Neural crest cell (in vitro differentiated cells): ENCODE data around the gene OR6M1. TPM values are rescaled to one million over a fixed set of nuclear protein-coding genes. Genes with fewer than 3 reads are reported as not detected.

Experiments
- DNase-seq: peaks from one replicate; pipeline ENCODE4 v3.0.0; 2021; ENCODE audit warnings: low read depth, mixed read lengths, low spot score
- H3K27ac Mint-ChIP-seq: one replicate; pipeline ENCODE4 v1.8.0; 2021; ENCODE audit warnings: mild to moderate bottlenecking, mixed read lengths; ENCODE audit not compliant: unreplicated experiment
- H3K27me3 Mint-ChIP-seq: 2 replicates; pipeline ENCODE4 v1.8.0; 2021; ENCODE audit warnings: low read depth, mild to moderate bottlenecking, mixed read lengths
- H3K36me3 Mint-ChIP-seq: 2 replicates; pipeline ENCODE4 v1.8.0; 2021; ENCODE audit warnings: low read depth, mild to moderate bottlenecking, mixed read lengths
- H3K4me1 Mint-ChIP-seq: 2 replicates; pipeline ENCODE4 v1.8.0; 2021; ENCODE audit warnings: mixed read lengths
- H3K4me3 Mint-ChIP-seq: one replicate; pipeline ENCODE4 v1.8.0; 2021; ENCODE audit warnings: mild to moderate bottlenecking, mixed read lengths
- H3K9me3 Mint-ChIP-seq: 2 replicates; pipeline ENCODE4 v1.8.0; 2021; ENCODE audit warnings: mixed read lengths
- total RNA-seq: library from RNA; stranded (reverse); gene quantifications from 2 replicates; pipeline ENCODE4 v1.2.1, GENCODE V29; 2021
- TF ChIP-seq, protein P1 (sequence below): fragments of 200-600 bp; sonication (generic); conservative IDR thresholded peaks from 2 replicates; pipeline ENCODE4 v1.5.0; 2021; ENCODE audit warnings: antibody characterized with exemption, mild to moderate bottlenecking

OR6M1 gene
- total RNA-seq, 1 donor from 2014 or later, result not detected

DNA sequence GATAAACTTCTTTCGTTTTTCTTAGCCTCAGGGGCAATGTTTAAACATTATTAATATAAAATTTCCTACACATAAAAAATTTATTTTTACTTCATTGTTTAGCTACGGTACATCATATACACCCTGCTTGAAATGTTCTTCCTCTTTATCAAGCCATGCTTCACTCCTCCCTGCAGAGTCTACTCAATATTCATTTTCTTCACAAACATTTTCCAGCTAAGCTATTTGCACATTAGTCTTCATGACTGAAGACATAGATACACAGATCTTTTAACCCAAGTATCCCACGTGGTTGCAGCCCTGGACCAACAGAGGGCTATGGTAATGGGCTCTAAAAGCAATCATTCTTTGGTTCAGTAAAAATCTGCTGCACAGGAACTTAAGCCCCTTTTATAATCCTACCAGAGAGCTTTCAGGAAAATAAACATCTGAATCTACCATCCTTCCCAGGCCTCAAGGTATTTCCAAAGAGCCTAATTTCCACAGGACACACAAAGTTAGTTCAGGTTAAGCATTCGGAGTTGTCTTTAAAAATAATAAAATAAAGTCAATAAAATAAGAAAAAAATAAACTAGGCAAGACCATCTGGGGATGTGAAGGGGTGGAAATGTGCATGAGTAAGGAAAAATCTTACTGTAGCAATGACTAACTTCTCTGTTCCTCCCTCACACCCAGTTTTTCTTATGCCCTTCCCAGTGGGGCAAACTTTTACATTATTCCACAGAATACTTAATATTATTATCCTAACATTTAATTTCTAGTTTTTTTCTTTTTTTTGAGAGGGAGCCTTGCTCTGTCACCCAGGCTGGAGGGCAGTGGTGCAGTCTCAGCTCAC, 30.2 kb downstream of the OR6M1 start:
- no peak overlapping the region for H3K4me3 Mint-ChIP-seq
- no peak overlapping the region for H3K27ac Mint-ChIP-seq

DNA sequence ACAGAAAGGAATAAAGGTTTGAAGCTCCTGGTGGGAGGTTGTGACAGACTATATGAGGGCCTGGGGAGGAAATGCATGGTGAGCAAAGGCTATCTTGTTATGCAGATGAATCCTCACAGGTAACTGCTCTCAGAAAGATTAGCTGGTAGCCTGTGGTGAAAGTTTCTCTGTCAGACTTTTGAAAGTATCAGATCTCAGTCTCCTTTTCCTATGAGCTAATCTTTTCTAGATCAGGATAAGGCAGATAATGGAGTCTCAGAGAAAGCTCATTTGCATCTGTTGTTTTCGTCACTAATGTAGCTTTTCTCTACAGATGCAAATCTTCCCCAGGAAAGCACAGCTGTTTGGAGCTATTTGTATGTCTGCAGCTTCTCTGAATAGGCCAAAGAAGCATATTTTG, 30.9 kb downstream of the OR6M1 start:
- peaks cover 3% of the 10 kb centered on the region for H3K4me1 Mint-ChIP-seq
- H3K27me3 Mint-ChIP-seq, result no peaks in the 10 kb centered on the region
- H3K27ac Mint-ChIP-seq, result no peak overlapping the region
- H3K9me3 Mint-ChIP-seq, result no peaks in the 10 kb centered on the region
- DNase-seq, result no peak
- H3K36me3 Mint-ChIP-seq, result no peaks in the 10 kb centered on the region
- no peak overlapping the region for H3K4me3 Mint-ChIP-seq
- TF ChIP-seq, protein P1, sequence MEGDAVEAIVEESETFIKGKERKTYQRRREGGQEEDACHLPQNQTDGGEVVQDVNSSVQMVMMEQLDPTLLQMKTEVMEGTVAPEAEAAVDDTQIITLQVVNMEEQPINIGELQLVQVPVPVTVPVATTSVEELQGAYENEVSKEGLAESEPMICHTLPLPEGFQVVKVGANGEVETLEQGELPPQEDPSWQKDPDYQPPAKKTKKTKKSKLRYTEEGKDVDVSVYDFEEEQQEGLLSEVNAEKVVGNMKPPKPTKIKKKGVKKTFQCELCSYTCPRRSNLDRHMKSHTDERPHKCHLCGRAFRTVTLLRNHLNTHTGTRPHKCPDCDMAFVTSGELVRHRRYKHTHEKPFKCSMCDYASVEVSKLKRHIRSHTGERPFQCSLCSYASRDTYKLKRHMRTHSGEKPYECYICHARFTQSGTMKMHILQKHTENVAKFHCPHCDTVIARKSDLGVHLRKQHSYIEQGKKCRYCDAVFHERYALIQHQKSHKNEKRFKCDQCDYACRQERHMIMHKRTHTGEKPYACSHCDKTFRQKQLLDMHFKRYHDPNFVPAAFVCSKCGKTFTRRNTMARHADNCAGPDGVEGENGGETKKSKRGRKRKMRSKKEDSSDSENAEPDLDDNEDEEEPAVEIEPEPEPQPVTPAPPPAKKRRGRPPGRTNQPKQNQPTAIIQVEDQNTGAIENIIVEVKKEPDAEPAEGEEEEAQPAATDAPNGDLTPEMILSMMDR, result no peak

More for the DNA sequence above, 30.2 kb downstream of the OR6M1 start:
- Mint-ChIP-seq H3K27me3 (no peaks in the 10 kb centered on the region), H3K9me3 (no peaks in the 10 kb centered on the region), H3K4me1 (peaks cover 3% of the 10 kb centered on the region), H3K36me3 (no peaks in the 10 kb centered on the region)
- TF ChIP-seq, protein P1, result no peak
- DNase-seq, result no peak

DNA sequence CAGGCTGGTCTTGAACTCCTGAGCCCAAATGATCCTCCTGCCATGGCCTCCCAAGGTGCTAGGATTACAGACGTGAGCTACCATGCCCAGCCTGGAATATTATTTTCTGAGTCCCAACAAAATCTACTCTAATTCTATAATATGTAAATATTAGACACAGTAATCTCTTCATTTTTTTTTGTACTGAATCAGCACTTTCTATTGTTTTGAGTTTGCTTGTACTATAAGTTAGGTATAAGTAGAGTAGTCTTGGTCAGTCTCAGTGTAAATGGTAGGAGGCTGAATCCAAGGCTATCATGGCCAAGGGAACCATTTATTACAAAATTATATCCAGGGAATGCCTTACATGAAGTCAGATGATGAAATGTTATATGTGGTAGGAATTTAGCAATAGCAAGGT, 32.2 kb downstream of the OR6M1 start:
- Mint-ChIP-seq H3K27me3 (no peaks in the 10 kb centered on the region), H3K4me3 (no peak overlapping the region), H3K4me1 (peaks cover 3% of the 10 kb centered on the region), H3K36me3 (no peaks in the 10 kb centered on the region), H3K9me3 (no peaks in the 10 kb centered on the region), H3K27ac (no peak overlapping the region)
- TF ChIP-seq, protein P1, result no peak
- DNase-seq, result no peak

DNA sequence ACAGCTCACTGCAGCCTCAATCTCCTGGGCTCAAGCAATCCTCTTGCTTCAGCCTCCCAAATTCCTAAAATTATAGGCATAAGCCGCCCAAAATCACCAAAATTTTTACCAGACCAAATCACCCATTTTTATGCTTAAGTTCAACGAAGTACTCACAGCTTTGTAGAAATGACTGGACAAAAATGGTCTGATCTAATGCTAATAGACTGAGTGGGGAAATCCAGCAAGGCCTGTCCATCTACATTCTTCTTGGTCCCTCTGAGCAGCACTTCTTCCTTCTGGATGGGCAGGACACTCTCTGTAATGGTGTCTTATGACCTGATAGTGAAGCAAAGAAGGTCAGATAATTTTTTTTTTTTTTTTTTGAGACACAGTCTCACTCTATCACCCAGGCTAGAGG, 33.1 kb downstream of the OR6M1 start:
- no peaks in the 10 kb centered on the region for H3K36me3 Mint-ChIP-seq
- H3K27ac Mint-ChIP-seq, result no peak overlapping the region
- TF ChIP-seq, protein P1, result no peak
- peaks cover 3% of the 10 kb centered on the region for H3K4me1 Mint-ChIP-seq
- DNase-seq, result no peak
- H3K9me3 Mint-ChIP-seq, result no peaks in the 10 kb centered on the region
- no peaks in the 10 kb centered on the region for H3K27me3 Mint-ChIP-seq
- no peak overlapping the region for H3K4me3 Mint-ChIP-seq

DNA sequence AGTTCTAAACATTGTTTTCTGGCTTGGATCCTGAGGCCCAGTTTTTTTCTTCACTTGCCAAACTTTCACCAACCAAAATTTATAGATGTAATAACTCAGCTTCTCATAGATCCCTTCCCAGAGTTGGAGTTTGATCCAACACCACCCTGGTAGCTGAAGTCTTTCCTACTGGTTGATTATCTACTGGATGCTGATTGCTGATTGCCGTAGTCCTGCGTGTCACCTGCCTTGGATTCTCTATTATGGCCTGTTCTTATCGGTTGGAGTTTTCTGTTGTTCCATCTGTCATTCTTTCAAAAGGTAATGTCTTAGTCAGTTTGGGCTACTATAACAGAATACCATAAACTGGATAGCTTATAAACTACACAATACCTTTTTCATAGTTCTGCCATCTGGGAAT, 34.5 kb downstream of the OR6M1 start:
- no peak overlapping the region for H3K4me3 Mint-ChIP-seq
- no peak overlapping the region for H3K27ac Mint-ChIP-seq
- H3K27me3 Mint-ChIP-seq, result no peaks in the 10 kb centered on the region
- no peaks in the 10 kb centered on the region for H3K36me3 Mint-ChIP-seq
- peaks cover 3% of the 10 kb centered on the region for H3K4me1 Mint-ChIP-seq
- DNase-seq, result no peak
- H3K9me3 Mint-ChIP-seq, result no peaks in the 10 kb centered on the region
- TF ChIP-seq, protein P1, result no peak
